ENCODE data around the gene USP10.

Gene USP10

GRCh38 chr16:84754956-84755672 is 55.3 kb downstream of the USP10 start:
- TF ChIP-seq TCF4 (CRISPR knock-in tag; IDR thresholded peaks at IDR 0.05; ENCODE audit: borderline replicate concordance), result no peak
- TF ChIP-seq PPARA (CRISPR knock-in tag; IDR thresholded peaks at IDR 0.05; ENCODE audit: borderline replicate concordance), result no peak
- no peak for TF ChIP-seq POU6F1 (CRISPR knock-in tag; IDR thresholded peaks at IDR 0.05; ENCODE audit: borderline replicate concordance, low read depth)
- no peak for TF ChIP-seq GLIS3 (CRISPR knock-in tag; IDR thresholded peaks at IDR 0.05)
- no peak for TF ChIP-seq BACH2 (CRISPR knock-in tag; IDR thresholded peaks at IDR 0.05; ENCODE audit: borderline replicate concordance)
- no peak for TF ChIP-seq ISL1 (CRISPR knock-in tag; IDR thresholded peaks at IDR 0.05)

GRCh38 chr16:84756830-84757229 is 57.0 kb downstream of the USP10 start:
- no peak for ATAC-seq
- TF ChIP-seq OSR1 (CRISPR knock-in tag; IDR thresholded peaks at IDR 0.05) (no peak), SNAI2 (CRISPR knock-in tag; IDR thresholded peaks at IDR 0.05) (no peak), CSRNP3 (CRISPR knock-in tag; IDR thresholded peaks at IDR 0.05) (no peak), POU6F1 (CRISPR knock-in tag; IDR thresholded peaks at IDR 0.05; ENCODE audit: borderline replicate concordance, low read depth) (no peak), ISL1 (CRISPR knock-in tag; IDR thresholded peaks at IDR 0.05) (no peak), ZC3H10 (CRISPR knock-in tag; IDR thresholded peaks at IDR 0.05) (no peak)

More at GRCh38 chr16:84754956-84755672, 55.3 kb downstream of the USP10 start:
- no peak for ATAC-seq

GRCh38 chr16:84758627-84759026 is 58.8 kb downstream of the USP10 start:
- TF ChIP-seq PATZ1 (CRISPR knock-in tag; IDR thresholded peaks at IDR 0.05; ENCODE audit: borderline replicate concordance) (no peak), ARNTL (CRISPR knock-in tag; IDR thresholded peaks at IDR 0.05; ENCODE audit: borderline replicate concordance, low read depth) (no peak), BACH2 (CRISPR knock-in tag; IDR thresholded peaks at IDR 0.05; ENCODE audit: borderline replicate concordance) (no peak), GLIS3 (CRISPR knock-in tag; IDR thresholded peaks at IDR 0.05) (no peak)
- no peak for ATAC-seq

- no peak for ATAC-seq
- no peak for TF ChIP-seq ISL1 (CRISPR knock-in tag; IDR thresholded peaks at IDR 0.05)
- no peak for TF ChIP-seq CSRNP3 (CRISPR knock-in tag; IDR thresholded peaks at IDR 0.05)
- no peak for TF ChIP-seq RARB (CRISPR knock-in tag; IDR thresholded peaks at IDR 0.05)
- TF ChIP-seq TCF4 (CRISPR knock-in tag; IDR thresholded peaks at IDR 0.05; ENCODE audit: borderline replicate concordance), result no peak
- TF ChIP-seq PATZ1 (CRISPR knock-in tag; IDR thresholded peaks at IDR 0.05; ENCODE audit: borderline replicate concordance), result no peak
- TF ChIP-seq PPARA (CRISPR knock-in tag; IDR thresholded peaks at IDR 0.05; ENCODE audit: borderline replicate concordance), result no peak
Observed at GRCh38 chr16:84759061-84759460, 59.3 kb downstream of the USP10 start.

Measured in SK-N-SH treated with all-trans-retinoic acid at 6 μM for 48 hours (cell line).